Uterus (tissue), 2 donors: Measurements from ENCODE around the gene RNF146.

Source experiments
- CTCF ChIP-seq, 4 experiments: fragments of 200-600 bp in 2 of 4; fragments of 450-650 bp in 2 of 4; sonication (generic) in 2 of 4; IDR thresholded peaks; one replicate each; pipeline ENCODE4 v1.5.1; 2016 to 2019; ENCODE audit warnings: antibody characterized with exemption in 4 of 4, mild to moderate bottlenecking in 2 of 4, moderate library complexity in 1 of 4
- POLR2A ChIP-seq, 2 donors: fragments of 450-650 bp; IDR thresholded peaks; one replicate each; pipeline ENCODE4 v1.6.1; 2016; ENCODE audit warnings: antibody characterized with exemption in 2 of 2, mild to moderate bottlenecking in 1 of 2, moderate library complexity in 1 of 2

- TF ChIP-seq CTCF (IDR thresholded peaks at IDR 0.05) (no peak), POLR2A (IDR thresholded peaks at IDR 0.05) (no peak)
Observed at GRCh38 chr6:127297502-127298070, 30.9 kb downstream of the RNF146 start.
